GM23338 (cell line): ENCODE data around the gene PAM16. TPM values are rescaled to one million over a fixed set of nuclear protein-coding genes. Genes with fewer than 3 reads are reported as not detected.

Source experiments
- ATAC-seq: fragments of 200-7000 bp; cut with Tn5 transposase; 3 replicates; pipeline ENCODE4 v1.9.1; 2020
- DNase-seq: peaks from one replicate; pipeline ENCODE4 v3.0.0-alpha.2; 2015; ENCODE audit warnings: low spot score
- H2AFZ ChIP-seq: fragments of 200-600 bp; sonication (generic); 2 replicates; pipeline ENCODE4 v1.8.0; 2016; ENCODE audit warnings: antibody characterized with exemption, mild to moderate bottlenecking, moderate library complexity
- H3F3A ChIP-seq: fragments of 200-600 bp; sonication (generic); replicated peaks from 2 replicates; pipeline ENCODE4 v1.8.0; 2017; ENCODE audit warnings: antibody characterized with exemption, mixed run types, low read depth
- H3K27ac ChIP-seq: fragments of 200-600 bp; sonication (generic); 2 replicates; pipeline ENCODE4 v1.6.1; 2016; ENCODE audit warnings: low read depth
- H3K27me3 ChIP-seq: fragments of 200-600 bp; sonication (generic); 2 replicates; pipeline ENCODE4 v1.8.0; 2016; ENCODE audit warnings: mild to moderate bottlenecking, mixed run types, moderate library complexity; ENCODE audit not compliant: insufficient read depth
- H3K36me3 ChIP-seq: fragments of 200-600 bp; sonication (generic); 2 replicates; pipeline ENCODE4 v1.8.0; 2016; ENCODE audit warnings: mild to moderate bottlenecking; ENCODE audit not compliant: insufficient read depth
- H3K4me1 ChIP-seq: fragments of 200-600 bp; sonication (generic); 2 replicates; pipeline ENCODE4 v1.8.0; 2016; ENCODE audit warnings: mild to moderate bottlenecking, moderate library complexity; ENCODE audit not compliant: insufficient read depth
- H3K4me2 ChIP-seq: fragments of 200-600 bp; sonication (generic); 2 replicates; pipeline ENCODE4 v1.7.1; 2017; ENCODE audit warnings: mixed run types
- H3K4me3 ChIP-seq: fragments of 200-600 bp; sonication (generic); 2 replicates; pipeline ENCODE4 v1.6.1; 2016; ENCODE audit warnings: mixed run types
- H3K79me2 ChIP-seq: fragments of 200-600 bp; sonication (generic); replicated peaks from 2 replicates; pipeline ENCODE4 v1.8.0; 2017; ENCODE audit warnings: mild to moderate bottlenecking; ENCODE audit not compliant: insufficient read depth
- H3K9me2 ChIP-seq: fragments of 200-600 bp; sonication (generic); 2 replicates; pipeline ENCODE4 v1.8.0; 2017; ENCODE audit not compliant: insufficient read depth
- H4K20me1 ChIP-seq: fragments of 200-600 bp; sonication (generic); replicated peaks from 2 replicates; pipeline ENCODE4 v1.8.0; 2017; ENCODE audit warnings: mild to moderate bottlenecking; ENCODE audit not compliant: insufficient read depth
- H3K27ac Mint-ChIP-seq: 2 replicates; pipeline ENCODE4 v1.8.0; 2020; ENCODE audit warnings: inconsistent platforms, mild to moderate bottlenecking, moderate library complexity, mixed read lengths
- H3K27me3 Mint-ChIP-seq: 3 replicates; pipeline ENCODE4 v1.8.0; 2022; ENCODE audit warnings: low read depth, mild to moderate bottlenecking, moderate library complexity, mixed read lengths, inconsistent platforms; ENCODE audit not compliant: insufficient read depth, poor library complexity
- H3K36me3 Mint-ChIP-seq: 3 replicates; pipeline ENCODE4 v1.8.0; 2021; ENCODE audit warnings: low read depth, mild to moderate bottlenecking, inconsistent platforms, moderate library complexity, mixed read lengths
- H3K4me1 Mint-ChIP-seq: 3 replicates; pipeline ENCODE4 v1.8.0; 2020; ENCODE audit warnings: mild to moderate bottlenecking, inconsistent platforms, mixed read lengths
- H3K4me3 Mint-ChIP-seq: 3 replicates; pipeline ENCODE4 v1.8.0; 2021; ENCODE audit warnings: moderate library complexity, mild to moderate bottlenecking, inconsistent platforms, mixed read lengths
- H3K9me3 Mint-ChIP-seq: 3 replicates; pipeline ENCODE4 v1.8.0; 2020; ENCODE audit warnings: moderate library complexity, mild to moderate bottlenecking, inconsistent platforms, mixed read lengths
- CTCF ChIP-seq, 2 experiments: fragments of 200-600 bp in 1 of 2; sonication (generic) in 1 of 2; conservative IDR thresholded peaks; 2 replicates each; pipeline versions ENCODE4 v1.5.1 to v1.6.1; 2016 to 2017; ENCODE audit warnings: antibody characterized with exemption in 2 of 2, low read depth in 2 of 2, mild to moderate bottlenecking in 2 of 2, moderate library complexity in 1 of 2
- EZH2 ChIP-seq: fragments of 200-600 bp; sonication (generic); IDR thresholded peaks from one replicate; pipeline ENCODE4 v1.8.0; 2017; ENCODE audit warnings: antibody characterized with exemption, mild to moderate bottlenecking, low read depth; ENCODE audit not compliant: unreplicated experiment
- EZH2phosphoT487 ChIP-seq: fragments of 200-600 bp; sonication (generic); IDR thresholded peaks from one replicate; pipeline ENCODE4 v1.8.1; 2018; ENCODE audit warnings: antibody characterized with exemption; ENCODE audit not compliant: unreplicated experiment
- JUNB ChIP-seq: IDR thresholded peaks from one replicate; pipeline ENCODE4 v1.6.1; 2016; ENCODE audit warnings: antibody characterized with exemption; ENCODE audit not compliant: unreplicated experiment
- NANOG ChIP-seq: IDR thresholded peaks from 2 replicates; pipeline ENCODE4 v1.6.1; 2016; ENCODE audit warnings: antibody characterized with exemption, borderline replicate concordance
- POLR2AphosphoS5 ChIP-seq: IDR thresholded peaks from 2 replicates; pipeline ENCODE4 v1.6.1; 2016; ENCODE audit warnings: antibody characterized with exemption, low read depth
- REST ChIP-seq: IDR thresholded peaks from one replicate; pipeline ENCODE4 v1.6.1; 2018; ENCODE audit warnings: antibody characterized with exemption; ENCODE audit not compliant: unreplicated experiment
- STAT1 ChIP-seq: IDR thresholded peaks from one replicate; pipeline ENCODE4 v1.6.1; 2016; ENCODE audit warnings: antibody characterized with exemption; ENCODE audit not compliant: unreplicated experiment
- ZNF114 ChIP-seq: fragments of 250-450 bp; sonication (Bioruptor Pico); IDR thresholded peaks from 2 replicates; pipeline ENCODE4 v1.5.0; 2020; ENCODE audit warnings: mild to moderate bottlenecking, moderate library complexity
- ZNF462 ChIP-seq: fragments of 250-450 bp; sonication (Bioruptor Pico); IDR thresholded peaks from 2 replicates; pipeline ENCODE4 v1.5.0; 2020; ENCODE audit warnings: mild to moderate bottlenecking, moderate library complexity
- polyA plus RNA-seq: library from polyadenylated mRNA; unstranded; fragments of >200 nt; fragmentation: Nextera tagmentation; extraction: Ambion mirVana; gene quantifications from 2 replicates; pipeline ENCODE4 v1.2.1, GENCODE V29; 2016
- total RNA-seq: library from RNA; depleted of rRNA; stranded (reverse); fragments of >200 nt; shearing (Covaris generic); gene quantifications from 2 replicates; pipeline ENCODE4 v1.2.3, GENCODE V29; 2014

The PAM16 gene
- total and polyA plus RNA-seq, 2 experiments from 2014 or later: 84.1 to 283 TPM

GRCh38 chr16:4358236-4358635, 7.1 kb upstream of the PAM16 start (continued):
- TF ChIP-seq POLR2AphosphoS5 (no peak), JUNB (no peak), CTCF (conservative IDR thresholded peaks at IDR 0.05; ENCODE audit: low read depth in 2 of 2) (no peak), NANOG (no peak), REST (no peak)

GRCh38 chr16:4356820-4357219, 5.7 kb upstream of the PAM16 start:
- H3K4me1 Mint-ChIP-seq: peaks cover 4% of the 10 kb centered on the region; the same call in 1 of the 3 replicates
- DNase-seq: no peak
- Histone ChIP-seq H3K4me2 (no peak overlapping the region), H3K27ac (0 out of 2 replicates have a peak overlapping the region, but pooled peaks have one; percentile 50), H3K4me3 (no peak overlapping the region), H3F3A (0 out of 2 replicates have a peak, but pooled peaks cover 8% of the 10 kb centered on the region), H3K4me1 (no peaks in the 10 kb centered on the region; the same call in 1 of the 2 replicates), H3K9me2 (no peaks in the 10 kb centered on the region), H3K36me3 (no peaks in the 10 kb centered on the region), H3K27me3 (no peaks in the 10 kb centered on the region), H4K20me1 (no peaks in the 10 kb centered on the region), H2AFZ (no peak overlapping the region), H3K79me2 (no peaks in the 10 kb centered on the region)
- H3K27ac Mint-ChIP-seq: no peak overlapping the region
- H3K4me3 Mint-ChIP-seq: no peak overlapping the region
- H3K36me3 Mint-ChIP-seq: no peaks in the 10 kb centered on the region
- H3K9me3 Mint-ChIP-seq: no peaks in the 10 kb centered on the region; the same call in 2 of the 3 replicates
- peaks cover 6% of the 10 kb centered on the region for H3K27me3 Mint-ChIP-seq
- ATAC-seq: no peak
- TF ChIP-seq NANOG (no peak), ZNF462 (CRISPR knock-in tag) (no peak), REST (no peak), EZH2 (no peak), EZH2phosphoT487 (no peak), STAT1 (no peak), ZNF114 (CRISPR knock-in tag) (no peak), POLR2AphosphoS5 (no peak)
